HL-60 (cell line): Measurements from ENCODE around the gene KCNF1.

Experiments used
- CTCF ChIP-seq: IDR thresholded peaks from one replicate; pipeline ENCODE4 v1.5.1; 2011; ENCODE audit warnings: low read length, control low read depth, inconsistent platforms; ENCODE audit not compliant: insufficient read depth
- GABPA ChIP-seq: IDR thresholded peaks from 2 replicates; pipeline ENCODE4 v1.6.1; 2012; ENCODE audit warnings: low read depth

- TF ChIP-seq CTCF (no peak), GABPA (no peak)
Observed at GRCh38 chr2:10920764-10921388, 9.1 kb downstream of the KCNF1 start.
